Stimulated activated CD8-positive, alpha-beta memory T cell treated with anti-CD3 and anti-CD28 coated beads, Interleukin-7, amount 100 ng/mL, for 48 hours (primary cell): ENCODE measurements around the gene S100A3.
A peak's percentile ranks its signal among the peaks of the same experiment; 100 is the strongest.
"Not testable (repeated sequence)": the region's sequence is repeated elsewhere in the genome, so short reads cannot be mapped to it uniquely, and the experiment has no call there.

Experiments used
- DNase-seq, 2 donors: peaks; one replicate each; pipeline ENCODE4 v3.0.0-alpha.2; 2020; ENCODE audit warnings: low read depth in 1 of 2; ENCODE audit errors: extremely low read depth in 1 of 2

Gene S100A3

GRCh38 chr1:153570874-153571273, 21.8 kb upstream of the S100A3 start:
- no peak for DNase-seq

GRCh38 chr1:153569465-153569864, 20.4 kb upstream of the S100A3 start:
- no peak for DNase-seq

GRCh38 chr1:153568367-153569099, 19.5 kb upstream of the S100A3 start:
- peak; percentile 66 to 82 for DNase-seq

- peak in 1 of 2 donors; percentile 78 for DNase-seq
Measured at GRCh38 chr1:153567621-153568366, 18.7 kb upstream of the S100A3 start.

GRCh38 chr1:153566414-153567371, 17.6 kb upstream of the S100A3 start:
- peak; percentile 79 to 92 for DNase-seq

- peak in 1 of 2 donors; percentile 68 for DNase-seq
Measured at GRCh38 chr1:153565529-153566374, 16.7 kb upstream of the S100A3 start, which contains the start of gene S100A2. S100A2 (minus strand) TSS chr1:153565844; CDS start chr1:153563877, 1,967 bp downstream.

GRCh38 chr1:153563991-153564390, 14.9 kb upstream of the S100A3 start:
- DNase-seq = no peak

- DNase-seq = no peak
Measured at GRCh38 chr1:153563483-153563901, 14.4 kb upstream of the S100A3 start.

GRCh38 chr1:153562021-153562420, 13.0 kb upstream of the S100A3 start:
- DNase-seq = not testable (repeated sequence)

- DNase-seq = no peak
Measured at GRCh38 chr1:153561466-153561985, 12.5 kb upstream of the S100A3 start.

GRCh38 chr1:153560771-153561465, 11.9 kb upstream of the S100A3 start:
- DNase-seq = no peak

- no peak for DNase-seq
Measured at GRCh38 chr1:153560241-153560640, 11.2 kb upstream of the S100A3 start.

GRCh38 chr1:153557877-153558276, 8.8 kb upstream of the S100A3 start:
- no peak for DNase-seq

- DNase-seq = no peak
Measured at GRCh38 chr1:153556348-153556747, 7.3 kb upstream of the S100A3 start.

- no peak for DNase-seq
Measured at GRCh38 chr1:153553830-153554541, 4.9 kb upstream of the S100A3 start.

- no peak for DNase-seq
Measured at GRCh38 chr1:153553096-153553495, 4.0 kb upstream of the S100A3 start.

- DNase-seq = no peak
Measured at GRCh38 chr1:153552335-153552734, 3.3 kb upstream of the S100A3 start.

GRCh38 chr1:153550827-153551500, 1.9 kb upstream of the S100A3 start:
- no peak for DNase-seq
